ENCODE results near the gene NOTCH2.

- TF ChIP-seq POLR2A (IDR thresholded peaks at IDR 0.05) (no peak), CTCF (IDR thresholded peaks at IDR 0.05) (no peak)
Observed at GRCh38 chr1:119984771-119985170, 84.7 kb downstream of the NOTCH2 start.

All from esophagus squamous epithelium (tissue), 4 donors.